ENCODE results near the gene RAB6B.

Gene RAB6B

DNA sequence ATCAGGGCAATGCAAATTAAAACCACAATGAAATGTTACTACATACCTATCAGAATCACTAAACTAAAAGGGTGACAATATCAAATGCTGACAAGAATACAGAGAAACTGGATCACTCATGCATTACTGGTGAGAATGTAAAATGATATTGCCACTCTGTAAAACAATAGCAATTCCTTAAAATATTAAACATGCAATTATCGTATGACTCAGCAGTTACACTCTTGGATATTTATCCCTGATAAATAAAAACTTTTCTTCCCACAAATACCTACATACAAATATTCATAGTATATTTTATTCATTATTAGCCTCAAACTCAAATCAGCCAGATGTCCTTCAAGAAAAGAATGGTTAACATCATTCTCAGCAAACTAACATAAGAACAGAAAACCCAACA lies 25.9 kb upstream of the RAB6B start:
- no peak overlapping the region for H3K4me3 ChIP-seq (replicated peaks; ENCODE audit: low read depth, low read length)
- TF ChIP-seq CTCF (IDR thresholded peaks at IDR 0.05; ENCODE audit: low read depth, low read length, missing control alignments), result no peak
- DNase-seq (ENCODE audit: extremely low read depth, low read depth), result no peak

GRCh38 chr3:133917144-133917543 lies 21.5 kb upstream of the RAB6B start:
- DNase-seq (ENCODE audit: extremely low read depth, low read depth), result no peak
- H3K4me3 ChIP-seq (replicated peaks; ENCODE audit: low read depth, low read length), result no peak overlapping the region
- no peak for TF ChIP-seq CTCF (IDR thresholded peaks at IDR 0.05; ENCODE audit: low read depth, low read length, missing control alignments)

- no peak overlapping the region for H3K4me3 ChIP-seq (replicated peaks; ENCODE audit: low read depth, low read length)
- TF ChIP-seq CTCF (IDR thresholded peaks at IDR 0.05; ENCODE audit: low read depth, low read length, missing control alignments), result no peak
- no peak for DNase-seq (ENCODE audit: extremely low read depth, low read depth)
These were observed 20.3 kb upstream of the RAB6B start for GRCh38 chr3:133915685-133916658.

DNA sequence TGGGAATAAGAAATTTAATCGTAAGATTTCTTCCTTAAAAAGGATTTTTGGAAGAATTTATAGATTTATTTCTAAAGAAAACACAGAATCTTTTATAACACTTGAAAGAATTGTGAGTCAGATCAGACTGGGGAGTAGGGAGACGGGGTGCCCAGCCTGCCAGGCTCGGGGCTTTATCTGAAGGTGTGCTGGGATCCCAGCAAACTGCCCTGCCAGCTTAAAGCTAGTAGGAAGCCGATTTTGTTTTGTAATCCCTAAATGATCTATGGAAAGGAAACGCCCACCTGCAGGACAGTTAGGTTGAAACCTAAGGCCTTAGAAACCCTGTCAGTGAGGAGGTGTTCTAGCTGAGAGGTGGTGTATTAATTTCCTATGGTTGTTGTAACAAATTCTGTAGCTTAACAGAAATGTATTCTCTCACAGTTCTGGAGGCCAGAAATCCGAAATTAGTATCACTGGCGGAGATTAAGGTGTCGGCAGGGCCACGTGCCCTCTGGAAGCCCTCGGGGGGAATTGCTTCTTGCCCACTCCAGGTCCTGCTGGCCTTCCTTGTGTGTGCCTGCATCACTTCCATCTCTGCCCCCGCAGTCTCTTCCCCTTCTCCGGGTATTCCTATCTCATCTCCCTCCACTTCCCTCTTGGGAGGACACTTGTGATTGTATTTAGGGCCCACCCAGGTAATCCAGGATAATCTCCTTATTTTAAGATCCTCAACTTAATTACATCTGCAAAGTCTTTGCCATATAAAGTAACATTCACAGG lies 19.3 kb upstream of the RAB6B start:
- no peak for TF ChIP-seq CTCF (IDR thresholded peaks at IDR 0.05; ENCODE audit: low read depth, low read length, missing control alignments)
- no peak overlapping the region for H3K4me3 ChIP-seq (replicated peaks; ENCODE audit: low read depth, low read length)
- no peak for DNase-seq (ENCODE audit: extremely low read depth, low read depth)

DNA sequence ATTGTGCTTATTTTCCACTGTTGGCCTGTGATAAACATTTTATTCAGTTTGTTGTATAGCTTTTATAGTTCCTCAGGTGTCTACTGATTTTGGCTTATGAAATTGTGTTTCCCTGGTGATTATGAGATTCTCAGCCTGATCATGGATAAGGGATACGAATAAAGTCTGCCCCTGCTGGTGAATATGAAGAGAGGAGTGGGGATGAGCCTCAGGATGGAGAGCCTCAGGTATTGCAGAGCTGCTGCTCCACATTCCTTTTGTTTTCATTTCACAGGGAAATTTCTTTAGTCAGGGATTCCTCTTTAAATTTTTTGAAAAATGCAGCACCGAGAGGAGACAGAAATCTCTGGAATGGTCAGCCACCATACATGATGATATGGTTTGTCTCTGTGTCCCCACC lies 14.7 kb upstream of the RAB6B start:
- TF ChIP-seq CTCF (IDR thresholded peaks at IDR 0.05; ENCODE audit: low read depth, low read length, missing control alignments), result peak; percentile 11
- H3K4me3 ChIP-seq (replicated peaks; ENCODE audit: low read depth, low read length), result no peak overlapping the region
- no peak for DNase-seq (ENCODE audit: extremely low read depth, low read depth)

DNA sequence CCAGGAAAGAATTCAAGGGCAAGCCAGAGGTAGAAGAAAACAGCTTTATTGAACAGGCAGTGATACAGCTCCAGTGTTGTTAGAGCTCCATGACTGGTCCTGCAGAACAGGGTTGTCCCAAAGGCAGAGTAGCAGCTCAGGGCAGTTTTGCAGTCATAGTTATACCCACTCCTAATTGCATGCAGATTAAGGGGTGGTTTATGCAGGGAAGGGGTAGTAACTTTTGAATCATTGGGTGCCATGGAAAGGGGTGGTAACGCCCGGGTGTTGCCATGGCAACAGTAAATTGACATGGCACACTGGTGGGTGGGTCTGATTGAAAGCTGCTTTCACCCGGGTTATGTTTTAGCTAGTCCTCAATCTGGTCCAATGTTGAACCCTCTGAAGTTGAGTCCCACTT lies 9.7 kb upstream of the RAB6B start:
- no peak overlapping the region for H3K4me3 ChIP-seq (replicated peaks; ENCODE audit: low read depth, low read length)
- DNase-seq (ENCODE audit: extremely low read depth, low read depth), result no peak
- no peak for TF ChIP-seq CTCF (IDR thresholded peaks at IDR 0.05; ENCODE audit: low read depth, low read length, missing control alignments)

Data from HFF-Myc (cell line).